ENCODE measurements around the gene PUS1. TPM values are rescaled to one million over a fixed set of nuclear protein-coding genes. Genes with fewer than 3 reads are reported as not detected.

PUS1 gene
- total RNA-seq, 1 experiment from 2014 or later: 103 TPM

- H3K9me3 ChIP-seq (ENCODE audit: low read depth, low read length, poor library complexity, severe bottlenecking): no peaks in the 10 kb centered on the region
- intact Hi-C loops (cut with micrococcal nuclease; ENCODE audit: unreplicated experiment): no loop called here
- DNase-seq (ENCODE audit: low spot score): no peak
- BruUV-seq (replicated peaks): no TSS peak
- ChIA-PET CTCF (no interaction called here), POLR2A (ENCODE audit: low non-redundant PET) (no interaction called here)
- H3K4me3 ChIP-seq (ENCODE audit: low read depth, low read length, poor library complexity, severe bottlenecking): no peak overlapping the region
- H3K27me3 ChIP-seq (replicated peaks; ENCODE audit: insufficient read depth, low read depth, low read length, poor library complexity): no peaks in the 10 kb centered on the region
- TF ChIP-seq EZH2 (IDR thresholded peaks at IDR 0.05; ENCODE audit: borderline replicate concordance, low read depth, low read length, poor library complexity, severe bottlenecking) (no peak), CTCF (conservative IDR thresholded peaks at IDR 0.05; ENCODE audit: low read depth, low read length) (no peak)
- no peak overlapping the region for H3K27ac ChIP-seq (ENCODE audit: low read depth, low read length, poor library complexity, severe bottlenecking)
- no peaks in the 10 kb centered on the region for H3K4me1 ChIP-seq (ENCODE audit: insufficient read depth, low read length, poor library complexity, severe bottlenecking)
- peaks cover 9% of the 10 kb centered on the region for H3K36me3 ChIP-seq (ENCODE audit: insufficient read depth, low read length, poor library complexity, severe bottlenecking)
Measured at GRCh38 chr12:131975228-131975627, 46.2 kb downstream of the PUS1 start.

GRCh38 chr12:131979606-131980005 is 50.5 kb downstream of the PUS1 start:
- ChIA-PET CTCF (no interaction called here), POLR2A (ENCODE audit: low non-redundant PET) (no interaction called here)
- no peak for DNase-seq (ENCODE audit: low spot score)
- no peak for TF ChIP-seq EZH2 (IDR thresholded peaks at IDR 0.05; ENCODE audit: borderline replicate concordance, low read depth, low read length, poor library complexity, severe bottlenecking)
- TF ChIP-seq CTCF (conservative IDR thresholded peaks at IDR 0.05; ENCODE audit: low read depth, low read length): no peak
- H3K4me3 ChIP-seq (ENCODE audit: low read depth, low read length, poor library complexity, severe bottlenecking): no peak overlapping the region
- no peaks in the 10 kb centered on the region for H3K9me3 ChIP-seq (ENCODE audit: low read depth, low read length, poor library complexity, severe bottlenecking)
- H3K27me3 ChIP-seq (replicated peaks; ENCODE audit: insufficient read depth, low read depth, low read length, poor library complexity): no peaks in the 10 kb centered on the region
- no peak overlapping the region for H3K27ac ChIP-seq (ENCODE audit: low read depth, low read length, poor library complexity, severe bottlenecking)
- H3K4me1 ChIP-seq (ENCODE audit: insufficient read depth, low read length, poor library complexity, severe bottlenecking): no peaks in the 10 kb centered on the region
- no TSS peak for BruUV-seq (replicated peaks)
- intact Hi-C loops (cut with micrococcal nuclease; ENCODE audit: unreplicated experiment): no loop called here
- peaks cover 24% of the 10 kb centered on the region for H3K36me3 ChIP-seq (ENCODE audit: insufficient read depth, low read length, poor library complexity, severe bottlenecking)

DNA sequence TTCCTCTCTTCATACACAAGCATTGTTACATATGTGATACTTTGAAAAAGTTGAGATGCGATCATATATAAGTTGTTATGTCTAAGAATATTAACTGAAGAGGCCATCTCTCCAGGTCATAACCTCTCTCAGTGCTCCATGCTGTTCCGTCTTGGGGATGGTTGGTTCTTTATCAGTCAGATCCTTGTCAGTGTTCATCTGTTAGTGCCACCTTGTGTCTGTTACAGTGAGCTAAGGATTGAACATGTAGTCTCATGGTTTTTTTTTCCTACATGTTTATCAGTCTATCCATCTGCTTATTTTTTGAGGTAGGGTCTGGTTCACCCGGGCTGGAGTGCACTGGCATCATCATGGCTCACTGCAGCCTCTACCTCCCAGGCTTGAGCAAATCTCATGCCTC is 51.2 kb downstream of the PUS1 start:
- DNase-seq (ENCODE audit: low spot score): no peak

More for the DNA sequence above, 51.2 kb downstream of the PUS1 start:
- TF ChIP-seq CTCF (conservative IDR thresholded peaks at IDR 0.05; ENCODE audit: low read depth, low read length) (0 out of 2 replicates have a peak, but pooled peaks have one; percentile 19), EZH2 (IDR thresholded peaks at IDR 0.05; ENCODE audit: borderline replicate concordance, low read depth, low read length, poor library complexity, severe bottlenecking) (no peak)
- Histone ChIP-seq H3K4me1 (ENCODE audit: insufficient read depth, low read length, poor library complexity, severe bottlenecking) (no peaks in the 10 kb centered on the region), H3K36me3 (ENCODE audit: insufficient read depth, low read length, poor library complexity, severe bottlenecking) (peaks cover 24% of the 10 kb centered on the region), H3K27ac (ENCODE audit: low read depth, low read length, poor library complexity, severe bottlenecking) (no peak overlapping the region), H3K9me3 (ENCODE audit: low read depth, low read length, poor library complexity, severe bottlenecking) (no peaks in the 10 kb centered on the region), H3K27me3 (replicated peaks; ENCODE audit: insufficient read depth, low read depth, low read length, poor library complexity) (no peaks in the 10 kb centered on the region), H3K4me3 (ENCODE audit: low read depth, low read length, poor library complexity, severe bottlenecking) (no peak overlapping the region)
- ChIA-PET CTCF (interaction anchor here (0.6 kb wide), 1 partner anchor 195 kb away, joined by 3 read pairs; no protein-coding TSS in a partner anchor), POLR2A (ENCODE audit: low non-redundant PET) (no interaction called here)
- intact Hi-C loops (cut with micrococcal nuclease; ENCODE audit: unreplicated experiment): no loop called here
- no TSS peak for BruUV-seq (replicated peaks)

All from A673 (cell line).